Activated CD8-positive, alpha-beta memory T cell treated with anti-CD3 and anti-CD28 coated beads, Interleukin-2, amount 50 U/mL, for 24 hours (primary cell): Measurements from ENCODE around the gene CT45A10.
"Not testable (repeated sequence)": the region's sequence is repeated elsewhere in the genome, so short reads cannot be mapped to it uniquely, and the experiment has no call there.

Source experiments
- DNase-seq: peaks from one replicate; pipeline ENCODE4 v3.0.0-alpha.2; 2020; ENCODE audit errors: extremely low read depth

CT45A10 gene, protein sequence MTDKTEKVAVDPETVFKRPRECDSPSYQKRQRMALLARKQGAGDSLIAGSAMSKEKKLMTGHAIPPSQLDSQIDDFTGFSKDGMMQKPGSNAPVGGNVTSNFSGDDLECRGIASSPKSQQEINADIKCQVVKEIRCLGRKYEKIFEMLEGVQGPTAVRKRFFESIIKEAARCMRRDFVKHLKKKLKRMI

DNA sequence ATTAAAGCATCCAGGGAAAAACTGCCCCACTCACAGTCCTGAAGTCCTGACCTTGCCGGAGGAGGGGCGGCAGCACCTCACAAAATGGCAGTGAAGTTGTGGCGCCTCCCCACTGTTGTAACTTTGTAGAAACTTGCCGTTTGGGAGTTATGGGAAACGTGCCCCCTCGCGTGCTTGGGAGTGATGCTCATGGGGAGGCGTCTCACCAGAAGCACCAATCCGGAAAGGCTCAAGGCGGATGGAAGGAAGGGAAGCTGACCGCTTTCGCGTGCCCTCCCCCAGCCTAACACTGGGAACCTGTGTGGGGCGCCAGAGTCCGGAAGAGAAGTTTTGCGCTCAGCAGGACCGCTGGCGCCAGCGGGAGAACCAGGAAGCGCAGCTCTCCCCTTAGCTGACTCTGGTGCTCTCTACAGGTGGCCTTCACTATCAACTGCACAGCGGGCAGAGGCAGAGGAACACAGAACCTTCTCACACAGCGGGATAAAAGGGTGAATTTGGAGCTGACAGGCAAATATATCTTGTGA lies at the start of gene CT45A10, which contains the start of gene SAGE1:
Gene CT45A10 (minus strand): TSS at position 151 of the 524 bp plus-strand sequence. CDS start 8,100 bp downstream, outside the sequence.
Gene SAGE1 (plus strand): TSS at position 423 of the 524 bp plus-strand sequence. CDS start 2,527 bp downstream, outside the sequence.
- DNase-seq: no peak

DNA sequence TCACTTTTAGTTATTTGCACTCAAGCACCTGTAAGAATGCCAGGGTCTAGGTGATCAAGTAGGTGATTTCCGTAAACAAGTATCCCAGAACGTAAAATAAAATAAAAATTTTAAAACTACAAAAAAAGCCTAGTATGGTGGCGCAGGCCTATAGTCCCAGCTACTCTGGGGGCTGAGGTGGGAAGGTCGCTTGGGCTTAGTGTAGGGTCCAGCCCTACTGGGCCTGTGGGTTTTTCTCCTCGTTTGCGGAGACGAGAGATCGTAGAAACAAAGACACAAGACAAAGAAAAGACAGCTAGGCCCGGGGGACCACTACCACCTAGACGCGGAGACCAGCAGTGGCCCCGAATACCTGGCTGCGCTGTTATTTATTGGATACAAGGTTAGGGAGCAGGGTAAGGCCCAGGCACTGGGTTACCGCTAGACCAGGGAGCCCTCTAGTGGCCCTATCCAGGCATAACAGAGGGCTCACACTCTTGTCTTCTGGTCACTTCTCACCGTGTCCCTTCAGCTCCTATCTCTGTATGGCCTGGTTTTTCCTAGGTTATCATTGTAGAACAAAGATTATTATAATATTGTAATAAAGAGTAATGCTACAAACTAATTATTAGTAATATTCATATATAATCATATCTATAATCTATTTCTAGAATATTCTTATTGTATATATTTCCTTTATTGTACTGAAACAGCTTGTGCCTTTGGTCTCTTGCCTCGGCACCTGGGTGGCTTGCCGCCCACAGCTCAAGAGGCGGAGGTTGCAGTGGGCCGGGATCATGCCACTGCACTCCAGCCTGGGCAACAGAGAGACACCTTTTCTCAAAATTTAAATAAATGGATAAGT lies 38.6 kb upstream of the CT45A10 start:
- DNase-seq: no peak

DNA sequence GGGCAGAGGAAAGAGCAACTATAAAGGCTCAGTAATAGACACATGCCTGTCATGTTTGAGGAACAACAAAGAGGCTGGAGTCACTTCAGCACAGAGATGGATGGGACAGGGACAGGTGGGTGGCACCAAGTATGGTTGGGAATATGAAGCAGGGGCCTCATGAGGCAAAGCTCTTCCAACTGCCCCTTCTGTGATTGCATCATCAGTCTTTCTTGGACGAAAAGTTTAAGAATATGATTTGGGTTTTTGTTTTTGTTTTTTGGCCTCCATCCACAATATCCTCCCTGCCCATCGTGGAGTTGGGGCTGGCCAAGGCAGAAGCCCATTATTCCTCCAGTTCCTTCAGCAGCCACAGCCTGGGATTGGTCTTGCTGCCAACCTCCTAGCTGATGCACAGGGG lies 34.7 kb upstream of the CT45A10 start:
- no peak for DNase-seq

DNA sequence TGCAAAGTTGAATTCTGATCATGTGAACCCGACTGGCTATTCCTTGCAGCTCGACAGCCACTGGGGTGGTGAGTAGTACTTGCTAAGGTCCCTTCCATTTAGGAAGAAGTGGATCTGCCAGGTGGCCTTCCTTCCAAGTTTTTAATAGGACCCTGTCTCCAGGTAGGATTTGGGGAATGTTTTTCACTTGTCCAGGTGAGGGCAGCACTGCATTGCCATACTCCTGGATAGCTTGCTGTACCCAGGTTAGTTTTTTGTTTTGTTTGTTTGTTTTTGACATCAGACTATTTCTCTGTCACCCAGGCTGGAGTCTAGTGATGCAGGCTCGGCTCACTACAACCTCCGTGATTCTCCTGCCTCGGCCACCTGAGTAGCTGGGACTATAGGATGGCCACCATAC lies 30.1 kb upstream of the CT45A10 start:
- DNase-seq: no peak

DNA sequence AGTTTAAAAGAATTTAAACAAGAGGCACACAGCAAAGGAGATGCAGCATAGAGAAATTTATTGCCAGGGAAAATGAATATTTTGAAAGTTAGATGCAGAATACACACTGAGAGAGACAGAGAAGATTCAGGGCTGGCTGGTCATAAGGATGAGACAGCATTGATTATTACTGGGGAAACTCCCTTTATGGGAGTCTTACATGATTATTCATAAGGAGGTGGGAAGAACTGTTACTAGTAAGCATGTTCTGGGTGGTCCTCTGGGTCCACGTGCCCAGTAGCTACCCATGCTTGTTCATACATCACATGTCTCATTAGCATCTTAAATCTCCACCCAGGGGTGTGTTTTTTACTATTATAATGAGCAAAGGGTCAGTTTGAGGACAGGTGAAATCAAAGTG lies 27.3 kb upstream of the CT45A10 start:
- not testable (repeated sequence) for DNase-seq

DNA sequence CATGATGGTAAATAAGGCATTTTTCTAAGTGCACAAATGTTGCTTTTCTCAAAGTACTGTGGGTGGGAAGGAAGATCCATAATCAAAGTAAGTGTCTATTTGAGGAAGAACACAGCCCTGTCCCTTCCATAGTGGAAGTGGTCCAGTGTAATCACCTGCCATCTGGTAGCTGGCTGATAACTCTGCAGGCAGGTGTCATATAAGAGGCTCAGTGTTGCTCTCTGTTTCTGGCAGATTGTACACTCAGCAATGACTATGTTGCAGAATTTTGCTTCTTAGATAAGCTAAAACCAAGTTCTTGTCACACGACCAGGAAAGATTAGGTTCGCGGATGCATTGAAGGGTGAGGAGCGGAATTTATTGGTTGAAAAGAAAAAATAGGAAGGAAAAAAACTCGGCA lies 21.2 kb upstream of the CT45A10 start:
- DNase-seq: no peak

DNA sequence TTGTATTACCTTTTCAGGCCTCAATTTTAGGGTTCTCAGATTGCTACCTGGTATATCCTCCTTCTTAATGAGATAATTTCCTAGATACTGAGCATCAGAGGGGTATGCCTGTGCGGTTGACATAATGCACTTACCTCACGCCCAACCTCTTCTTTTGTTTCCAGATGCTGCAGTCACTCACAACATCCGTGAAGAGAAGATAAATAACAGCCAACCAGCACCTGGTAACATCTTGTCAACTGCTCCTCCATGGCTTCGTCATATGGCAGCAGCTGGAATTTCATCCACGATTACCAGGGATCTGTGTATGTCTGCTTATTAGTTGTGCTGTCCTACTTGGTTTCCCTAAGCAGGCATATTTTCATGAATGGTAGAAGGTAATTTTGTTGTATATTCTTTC lies 17.0 kb upstream of the CT45A10 start:
- DNase-seq: no peak

DNA sequence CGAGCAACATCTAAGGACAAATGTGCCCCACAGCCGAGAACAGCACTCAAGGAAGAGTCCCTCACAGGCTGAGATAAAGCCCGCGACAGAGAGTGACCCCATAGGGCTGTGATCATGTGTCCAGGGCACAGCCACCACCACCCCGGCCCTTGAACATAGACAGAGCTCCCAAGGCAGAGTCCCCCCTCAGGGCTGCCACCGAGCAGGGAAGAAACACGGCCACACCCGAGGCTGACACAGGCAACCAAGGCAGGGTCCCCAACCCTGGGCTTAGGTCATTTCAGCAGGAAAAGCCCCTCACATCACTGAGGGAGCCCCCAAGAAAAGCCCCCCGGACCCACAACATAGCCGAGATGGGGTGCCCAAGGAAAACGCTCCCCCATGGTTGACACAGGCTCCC lies 463 bp downstream of the CT45A10 start:
- DNase-seq: no peak

DNA sequence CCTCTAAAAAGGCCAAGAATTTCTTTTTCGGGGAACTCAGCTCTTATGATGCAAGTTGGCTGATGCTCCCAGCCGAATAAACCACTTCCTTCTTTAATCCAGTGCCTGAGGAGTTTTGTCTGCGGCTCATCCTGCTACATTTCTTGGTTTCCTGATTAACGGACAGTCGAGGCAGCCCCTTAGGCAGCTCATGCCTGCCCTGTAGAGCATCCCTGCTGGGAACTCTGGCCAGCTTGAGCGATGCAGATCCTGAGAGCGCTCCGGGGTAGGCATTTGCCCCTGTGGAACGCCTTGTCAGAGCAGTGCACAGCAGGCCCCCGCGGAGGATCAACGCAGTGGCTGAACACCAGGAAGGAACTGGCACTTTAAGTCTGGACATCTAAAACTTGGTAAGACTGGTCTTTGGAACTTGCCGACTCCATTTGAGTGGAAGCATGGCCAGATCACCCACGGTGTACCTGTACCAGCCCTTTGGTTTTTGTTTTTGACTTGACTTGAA lies 3.1 kb downstream of the CT45A10 start:
- no peak for DNase-seq

DNA sequence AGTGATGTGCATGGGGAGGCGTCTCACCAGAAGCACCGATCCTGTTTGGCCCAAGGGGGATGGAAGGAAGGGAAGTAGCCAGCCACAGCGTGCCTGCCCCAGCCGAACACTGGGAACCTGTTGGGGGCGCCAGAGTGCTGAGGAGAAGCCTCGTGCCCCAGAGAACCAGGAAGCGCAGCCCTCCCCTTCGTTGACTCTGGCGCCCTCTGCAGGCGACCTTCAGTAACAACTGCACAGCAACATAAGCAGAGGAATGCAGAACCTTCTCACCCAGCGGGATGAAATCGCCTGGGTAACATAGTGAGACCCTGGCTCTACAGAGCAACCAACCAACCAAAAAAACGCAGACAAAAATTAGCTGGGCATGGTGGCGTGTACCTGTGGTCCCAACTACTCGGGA lies 4.3 kb downstream of the CT45A10 start:
- not testable (repeated sequence) for DNase-seq

DNA sequence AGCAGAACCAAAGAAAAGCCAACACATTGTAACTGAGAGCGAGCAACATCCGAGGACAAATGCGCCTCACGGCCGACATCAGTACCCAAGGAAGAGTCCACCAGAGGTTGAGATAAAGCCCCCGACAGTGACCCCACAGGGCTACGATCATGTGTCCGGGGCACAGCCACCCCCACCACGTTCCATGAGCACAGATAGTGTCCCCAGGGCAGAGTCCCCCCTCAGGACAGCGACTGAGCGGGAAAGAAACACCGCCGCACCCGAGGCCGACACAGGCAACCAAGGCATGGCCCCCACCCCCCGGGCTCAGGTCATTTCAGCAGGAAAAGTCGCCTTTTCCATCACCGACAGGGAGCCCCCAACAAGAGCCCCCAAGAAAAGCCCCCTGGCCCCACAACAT lies 5.0 kb downstream of the CT45A10 start:
- DNase-seq: not testable (repeated sequence)

DNA sequence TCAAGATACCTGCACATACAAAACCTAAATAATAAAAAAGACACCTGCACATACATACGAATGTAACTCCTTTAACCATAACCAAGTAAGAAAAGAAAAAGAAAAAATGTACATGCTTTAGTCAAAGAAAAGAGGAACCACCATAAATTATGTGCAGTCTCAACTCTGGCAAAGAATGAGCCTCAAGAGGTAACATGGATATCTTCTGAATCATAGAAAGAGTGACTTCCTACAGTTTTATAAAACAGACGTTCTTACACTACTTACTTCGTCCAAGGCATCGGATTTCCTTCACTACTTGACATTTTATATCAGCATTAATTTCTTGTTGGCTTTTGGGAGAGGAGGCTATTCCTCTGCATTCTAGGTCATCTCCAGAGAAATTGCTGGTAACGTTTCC lies 10.5 kb downstream of the CT45A10 start:
- DNase-seq: not testable (repeated sequence)

DNA sequence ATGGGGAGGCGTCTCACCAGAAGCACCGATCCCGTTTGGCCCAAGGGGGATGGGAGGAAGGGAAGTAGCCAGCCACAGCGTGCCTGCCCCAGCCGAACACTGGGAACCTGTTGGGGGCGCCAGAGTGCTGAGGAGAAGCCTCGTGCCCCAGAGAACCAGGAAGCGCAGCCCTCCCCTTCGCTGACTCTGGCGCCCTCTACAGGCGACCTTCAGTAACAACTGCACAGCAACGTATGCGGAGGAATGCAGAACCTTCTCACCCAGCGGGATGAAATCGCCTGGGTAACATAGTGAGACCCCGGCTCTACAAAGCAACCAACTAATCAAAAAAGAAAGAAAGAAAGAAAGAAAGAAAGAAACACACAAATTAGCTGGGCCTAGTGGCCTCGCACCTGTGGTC lies 21.5 kb downstream of the CT45A10 start, which contains the start of gene CT45A9:
Gene CT45A9 (minus strand): TSS at position 101 of the 400 bp plus-strand sequence. CDS start 3,751 bp downstream, outside the sequence.
- DNase-seq: not testable (repeated sequence)

DNA sequence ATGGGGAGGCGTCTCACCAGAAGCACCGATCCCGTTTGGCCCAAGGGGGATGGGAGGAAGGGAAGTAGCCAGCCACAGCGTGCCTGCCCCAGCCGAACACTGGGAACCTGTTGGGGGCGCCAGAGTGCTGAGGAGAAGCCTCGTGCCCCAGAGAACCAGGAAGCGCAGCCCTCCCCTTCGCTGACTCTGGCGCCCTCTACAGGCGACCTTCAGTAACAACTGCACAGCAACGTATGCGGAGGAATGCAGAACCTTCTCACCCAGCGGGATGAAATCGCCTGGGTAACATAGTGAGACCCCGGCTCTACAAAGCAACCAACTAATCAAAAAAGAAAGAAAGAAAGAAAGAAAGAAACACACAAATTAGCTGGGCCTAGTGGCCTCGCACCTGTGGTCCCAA lies 38.8 kb downstream of the CT45A10 start, which contains the start of gene CT45A8:
Gene CT45A8 (minus strand): TSS at position 101 of the 400 bp plus-strand sequence. CDS start 3,755 bp downstream, outside the sequence.
- not testable (repeated sequence) for DNase-seq

DNA sequence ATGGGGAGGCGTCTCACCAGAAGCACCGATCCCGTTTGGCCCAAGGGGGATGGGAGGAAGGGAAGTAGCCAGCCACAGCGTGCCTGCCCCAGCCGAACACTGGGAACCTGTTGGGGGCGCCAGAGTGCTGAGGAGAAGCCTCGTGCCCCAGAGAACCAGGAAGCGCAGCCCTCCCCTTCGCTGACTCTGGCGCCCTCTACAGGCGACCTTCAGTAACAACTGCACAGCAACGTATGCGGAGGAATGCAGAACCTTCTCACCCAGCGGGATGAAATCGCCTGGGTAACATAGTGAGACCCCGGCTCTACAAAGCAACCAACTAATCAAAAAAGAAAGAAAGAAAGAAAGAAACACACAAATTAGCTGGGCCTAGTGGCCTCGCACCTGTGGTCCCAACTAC lies 56.1 kb downstream of the CT45A10 start, which contains the start of gene CT45A7:
Gene CT45A7 (minus strand): TSS at position 101 of the 400 bp plus-strand sequence. CDS start 3,747 bp downstream, outside the sequence.
- DNase-seq: not testable (repeated sequence)
